GM19193 (cell line): ENCODE measurements around the gene SLC9A6.

Experiments
- POLR2A ChIP-seq: IDR thresholded peaks from 4 replicates; pipeline ENCODE4 v1.6.1; 2011; ENCODE audit not compliant: insufficient read depth, insufficient read length; ENCODE audit errors: extremely low read depth

The SLC9A6 gene

GRCh38 chrX:136019226-136019625 is 34.0 kb downstream of the SLC9A6 start:
- TF ChIP-seq POLR2A: no peak

DNA sequence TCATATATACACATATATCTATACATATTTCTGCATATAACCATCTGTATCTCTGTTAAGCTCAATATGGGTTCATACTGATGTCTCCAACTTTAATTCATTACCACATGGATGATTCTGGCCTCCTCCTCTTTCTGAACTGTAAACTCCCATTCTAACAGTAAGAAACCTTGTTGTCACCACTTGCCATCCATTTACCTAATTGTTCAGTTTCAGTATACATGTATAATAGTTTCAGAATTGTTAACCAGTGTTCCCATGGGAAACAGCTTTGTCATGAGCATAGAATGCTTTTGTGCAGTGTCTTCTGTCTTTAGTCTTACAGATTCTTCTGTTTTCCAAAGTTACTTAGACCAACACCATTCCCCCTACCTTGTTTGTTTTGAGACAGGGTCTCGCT is 35.9 kb downstream of the SLC9A6 start:
- TF ChIP-seq POLR2A: no peak

DNA sequence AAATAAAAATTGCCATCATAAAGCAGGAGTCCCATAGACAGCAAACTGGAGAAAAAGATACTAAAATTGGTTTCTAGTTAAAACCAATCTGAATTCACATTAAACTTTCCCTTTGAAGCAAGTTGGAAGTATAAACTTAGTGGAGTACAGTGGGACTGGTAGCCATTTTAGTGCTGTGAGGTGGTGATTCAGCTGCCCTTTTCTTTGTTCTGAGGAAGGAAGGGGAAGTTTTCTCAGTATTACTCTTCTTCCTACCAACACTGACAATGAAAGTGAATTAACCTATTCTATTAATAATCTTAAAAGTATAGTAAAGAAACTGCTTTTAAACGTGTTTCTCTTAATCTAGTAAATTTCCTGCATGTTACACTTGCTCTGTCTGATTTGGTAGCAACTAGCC is 36.7 kb downstream of the SLC9A6 start:
- TF ChIP-seq POLR2A: no peak

GRCh38 chrX:136025091-136025490 is 39.9 kb downstream of the SLC9A6 start:
- no peak for TF ChIP-seq POLR2A

- no peak for TF ChIP-seq POLR2A
These were observed 43.2 kb downstream of the SLC9A6 start for GRCh38 chrX:136028383-136028984.

- TF ChIP-seq POLR2A: no peak
These were observed 44.5 kb downstream of the SLC9A6 start for GRCh38 chrX:136029766-136030165.

GRCh38 chrX:136030303-136031191 is 45.3 kb downstream of the SLC9A6 start:
- TF ChIP-seq POLR2A: no peak

DNA sequence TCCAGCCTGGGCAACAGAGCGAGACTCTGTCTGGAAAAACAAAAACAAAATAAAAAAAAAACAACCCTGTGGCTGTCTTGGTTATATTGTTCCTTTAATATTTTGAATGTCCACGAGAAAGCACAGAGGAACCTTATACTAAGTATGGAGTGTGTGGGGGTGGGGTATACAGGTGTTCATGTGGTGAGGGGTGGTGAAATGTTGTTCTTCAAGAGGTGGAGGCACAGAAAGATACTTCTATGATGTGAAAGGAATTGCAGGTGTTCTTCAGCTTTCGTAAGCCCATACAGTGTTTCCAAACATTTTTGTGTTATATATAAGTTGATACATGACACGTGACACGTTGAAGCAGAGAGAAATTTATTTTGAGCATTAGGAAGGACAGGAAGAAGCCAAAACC is 46.4 kb downstream of the SLC9A6 start:
- no peak for TF ChIP-seq POLR2A

DNA sequence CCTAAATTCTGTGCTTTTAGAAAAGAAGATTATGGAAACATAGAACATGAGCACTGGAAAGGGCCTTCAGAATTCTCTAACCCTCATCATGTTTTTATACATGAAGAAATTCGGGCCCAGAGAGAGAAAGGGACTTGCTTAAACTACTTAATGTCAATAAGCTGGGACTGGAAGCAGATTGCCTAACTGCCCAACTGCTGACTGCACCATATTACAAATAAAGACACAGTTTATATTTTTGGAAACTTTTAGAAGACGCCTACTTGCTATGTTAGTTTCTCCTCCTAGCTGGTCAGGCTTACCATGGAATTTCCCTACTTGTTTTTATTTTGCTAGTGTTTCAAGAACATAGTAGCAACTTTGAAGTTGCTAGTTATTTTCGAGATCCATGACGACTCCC is 47.1 kb downstream of the SLC9A6 start:
- TF ChIP-seq POLR2A: no peak

- no peak for TF ChIP-seq POLR2A
These were observed 49.4 kb downstream of the SLC9A6 start for GRCh38 chrX:136034668-136035067.

- TF ChIP-seq POLR2A: no peak
These were observed 50.4 kb downstream of the SLC9A6 start for GRCh38 chrX:136035663-136036062.

DNA sequence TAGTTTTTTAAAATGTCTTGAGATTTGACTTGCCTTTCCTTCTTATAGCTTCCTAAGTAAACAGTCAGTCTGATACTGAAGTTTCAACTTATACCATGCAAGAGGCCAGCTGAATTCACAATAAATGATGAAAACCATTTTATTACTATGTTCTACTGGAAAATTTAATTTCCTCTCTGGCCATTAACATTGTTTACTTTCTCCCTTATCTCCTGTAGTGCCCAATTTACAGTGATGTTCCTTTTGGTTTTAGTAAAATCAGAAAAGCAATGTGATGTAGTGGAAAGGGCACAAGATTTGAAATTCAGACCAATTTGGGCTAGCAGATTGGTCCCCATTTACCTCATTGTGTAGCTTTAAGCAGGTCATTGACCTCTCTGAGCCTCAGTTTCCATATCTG is 54.2 kb downstream of the SLC9A6 start:
- no peak for TF ChIP-seq POLR2A

DNA sequence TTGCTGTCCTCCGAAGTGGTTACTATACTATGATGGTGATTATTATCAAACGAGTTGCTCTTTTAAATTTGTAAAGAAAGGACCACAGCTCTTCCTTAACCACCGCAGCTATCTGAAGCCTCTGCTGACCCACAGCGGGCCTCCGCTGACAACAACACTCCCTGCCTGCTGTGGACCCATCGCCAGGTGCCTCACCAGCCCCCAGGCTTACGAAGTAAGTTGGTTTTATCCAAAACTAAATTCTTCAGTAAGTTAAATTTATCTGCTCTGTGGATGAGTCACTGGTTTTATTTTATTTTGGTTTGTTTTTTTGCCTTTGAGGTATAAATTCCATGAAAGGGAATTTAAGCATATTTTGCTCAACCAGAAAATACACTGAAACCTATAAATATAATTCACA is 54.7 kb downstream of the SLC9A6 start:
- TF ChIP-seq POLR2A: no peak

DNA sequence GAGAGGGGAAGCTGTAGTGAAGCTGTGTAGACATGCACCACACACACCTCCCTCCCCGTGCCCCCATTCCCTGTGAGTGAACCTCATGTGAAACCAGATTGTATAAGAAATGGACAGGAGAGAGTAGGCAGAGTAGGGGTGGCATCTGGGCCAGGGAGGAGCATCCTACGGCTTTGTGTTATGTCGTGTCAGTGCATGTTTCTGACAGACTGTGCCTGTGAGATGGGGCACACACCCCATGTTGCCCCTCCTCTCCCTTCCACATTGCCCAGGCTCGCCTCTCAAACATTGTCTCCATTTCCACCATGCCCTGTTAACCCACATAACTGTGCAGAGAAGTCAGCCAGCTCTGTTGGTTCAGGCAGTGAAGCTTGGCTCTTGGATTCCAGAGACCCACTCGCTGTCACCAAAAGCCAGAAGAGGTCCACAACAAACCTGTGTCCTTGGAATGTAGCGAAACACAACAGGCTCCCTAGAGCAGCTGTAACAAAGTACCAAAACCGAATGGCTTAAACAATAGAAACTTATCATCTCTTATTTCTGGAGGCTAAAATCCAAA is 56.1 kb downstream of the SLC9A6 start:
- TF ChIP-seq POLR2A: no peak

DNA sequence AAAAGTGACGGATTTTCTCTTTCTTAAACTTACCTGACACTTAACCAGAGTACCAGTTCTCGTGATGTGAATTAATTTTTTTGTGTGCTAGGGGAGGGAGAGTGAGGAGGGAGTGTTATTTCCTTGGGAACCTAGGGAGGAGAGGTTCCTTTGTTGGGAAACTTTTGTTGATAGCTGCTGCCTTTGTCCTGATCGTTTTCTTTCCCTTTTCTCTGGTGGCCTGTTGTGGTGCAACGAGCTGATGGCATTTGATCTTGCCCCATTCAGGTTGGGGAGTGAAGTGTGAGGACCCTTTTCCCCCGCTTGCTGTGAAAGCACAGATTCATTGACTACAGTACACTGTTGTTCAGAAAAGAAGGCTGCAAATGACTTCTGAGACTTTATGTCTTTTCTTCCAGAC is 59.8 kb downstream of the SLC9A6 start:
- TF ChIP-seq POLR2A: no peak
